Activated CD8-positive, alpha-beta T cell treated with anti-CD3 and anti-CD28 coated beads for 36 hours (primary cell): ENCODE results near the gene FSIP1. TPM values are rescaled to one million over a fixed set of nuclear protein-coding genes. Genes with fewer than 3 reads are reported as not detected.

ENCODE experiments used
- ATAC-seq: fragments of 200-7000 bp; cut with Tn5 transposase; one replicate; pipeline ENCODE4 v1.10.0; 2021; ENCODE audit warnings: mild to moderate bottlenecking, moderate library complexity
- CTCF ChIA-PET: fragments of 350-600 bp; sonication (Branson Sonifier 250); formaldehyde crosslinking; loops from one replicate; lab custom pipeline; 2021; ENCODE audit warnings: antibody characterized with exemption; lab: Charles Lee
- POLR2A ChIA-PET: fragments of 350-600 bp; sonication (Branson Sonifier 250); formaldehyde crosslinking; loops from one replicate; lab custom pipeline; 2021; ENCODE audit warnings: antibody characterized with exemption; lab: Charles Lee
- DNase-seq: peaks from one replicate; pipeline ENCODE4 v3.0.0-alpha.2; 2020
- H3K27ac Mint-ChIP-seq: one replicate; pipeline ENCODE4 v1.8.0; 2021; ENCODE audit warnings: mild to moderate bottlenecking, mixed read lengths
- H3K27me3 Mint-ChIP-seq: one replicate; pipeline ENCODE4 v1.8.0; 2021; ENCODE audit warnings: mixed read lengths
- H3K36me3 Mint-ChIP-seq: one replicate; pipeline ENCODE4 v1.8.0; 2021; ENCODE audit warnings: low read depth, mixed read lengths
- H3K4me1 Mint-ChIP-seq: one replicate; pipeline ENCODE4 v1.8.0; 2021; ENCODE audit warnings: low read depth, mixed read lengths
- H3K4me3 Mint-ChIP-seq: one replicate; pipeline ENCODE4 v1.8.0; 2021; ENCODE audit warnings: mild to moderate bottlenecking, moderate library complexity, mixed read lengths
- H3K9me3 Mint-ChIP-seq: one replicate; pipeline ENCODE4 v1.8.0; 2021; ENCODE audit warnings: mixed read lengths
- intact Hi-C: fragments of 100-400 bp; cut with micrococcal nuclease; formaldehyde crosslinking; loops from one replicate; pipeline ENCODE4 v1.10.0; 2022
- total RNA-seq, 2 experiments: library from RNA; stranded (reverse); gene quantifications; one replicate each; pipeline ENCODE4 v1.2.3, GENCODE V29; 2021
- TF ChIP-seq, protein P1 (sequence below): fragments of 200-600 bp; IDR thresholded peaks from one replicate; pipeline ENCODE4 v1.8.0; 2022; ENCODE audit warnings: antibody characterized with exemption, mild to moderate bottlenecking

FSIP1 gene
- total RNA-seq, 2 experiments from 2014 or later, result 0.36 to 0.43 TPM

DNA sequence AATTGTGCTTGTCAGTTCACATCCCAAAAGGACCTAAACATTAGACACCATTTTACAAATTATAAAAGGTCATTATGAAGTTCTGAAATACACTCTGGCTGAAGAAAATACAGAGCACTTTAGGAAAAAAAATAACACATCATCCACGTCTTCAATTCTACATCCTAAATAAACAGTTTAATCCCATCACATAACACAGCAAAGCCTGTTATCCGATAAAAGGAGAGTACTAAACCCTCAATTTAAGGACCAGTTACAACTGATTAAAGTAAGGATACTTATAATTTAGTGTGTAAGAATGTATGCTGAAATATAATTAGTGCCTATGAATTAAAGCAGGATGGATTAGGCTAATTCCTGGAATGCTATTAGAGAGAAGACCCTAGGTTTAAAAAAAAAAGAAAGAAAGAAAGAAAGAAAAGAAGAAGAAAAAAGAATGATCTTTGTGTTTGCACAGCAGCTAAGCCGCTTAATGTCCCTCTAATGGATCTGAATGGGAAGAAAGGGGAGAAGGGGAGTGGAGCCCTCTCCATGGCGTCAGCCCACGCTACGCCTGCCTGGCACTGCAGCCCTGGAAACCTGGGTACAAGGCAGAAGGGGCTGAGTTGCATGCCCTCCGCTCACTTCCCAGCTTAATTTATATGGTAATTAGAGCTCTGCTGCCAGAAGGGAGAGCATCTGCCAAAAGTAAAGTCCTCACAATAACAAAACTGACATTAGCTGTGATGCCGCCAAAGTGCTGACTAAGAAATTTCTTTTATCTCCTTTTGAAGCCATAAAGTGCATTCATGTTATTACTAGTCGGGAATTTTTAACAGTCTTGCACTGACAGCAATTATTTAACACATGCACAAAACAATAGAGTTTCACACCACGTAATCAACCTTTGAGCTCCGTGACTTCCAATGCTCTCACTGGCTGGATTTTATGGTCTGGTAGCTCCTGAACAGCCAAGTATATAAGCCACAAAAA lies 90.0 kb downstream of the FSIP1 start:
- no peak for DNase-seq
- no peak for ATAC-seq
- intact Hi-C loops, result no loop called here
- Mint-ChIP-seq H3K27me3 (no peaks in the 10 kb centered on the region), H3K36me3 (no peaks in the 10 kb centered on the region), H3K4me1 (no peaks in the 10 kb centered on the region), H3K4me3 (no peak overlapping the region), H3K27ac (no peak overlapping the region), H3K9me3 (no peaks in the 10 kb centered on the region)
- ChIA-PET CTCF (interaction anchor here (1.3 to 2.6 kb wide), 4 partner anchors 14 to 64 kb away, joined by 3 to 15 read pairs (median 4); no protein-coding TSS in a partner anchor), POLR2A (no interaction called here)
- TF ChIP-seq, protein P1, sequence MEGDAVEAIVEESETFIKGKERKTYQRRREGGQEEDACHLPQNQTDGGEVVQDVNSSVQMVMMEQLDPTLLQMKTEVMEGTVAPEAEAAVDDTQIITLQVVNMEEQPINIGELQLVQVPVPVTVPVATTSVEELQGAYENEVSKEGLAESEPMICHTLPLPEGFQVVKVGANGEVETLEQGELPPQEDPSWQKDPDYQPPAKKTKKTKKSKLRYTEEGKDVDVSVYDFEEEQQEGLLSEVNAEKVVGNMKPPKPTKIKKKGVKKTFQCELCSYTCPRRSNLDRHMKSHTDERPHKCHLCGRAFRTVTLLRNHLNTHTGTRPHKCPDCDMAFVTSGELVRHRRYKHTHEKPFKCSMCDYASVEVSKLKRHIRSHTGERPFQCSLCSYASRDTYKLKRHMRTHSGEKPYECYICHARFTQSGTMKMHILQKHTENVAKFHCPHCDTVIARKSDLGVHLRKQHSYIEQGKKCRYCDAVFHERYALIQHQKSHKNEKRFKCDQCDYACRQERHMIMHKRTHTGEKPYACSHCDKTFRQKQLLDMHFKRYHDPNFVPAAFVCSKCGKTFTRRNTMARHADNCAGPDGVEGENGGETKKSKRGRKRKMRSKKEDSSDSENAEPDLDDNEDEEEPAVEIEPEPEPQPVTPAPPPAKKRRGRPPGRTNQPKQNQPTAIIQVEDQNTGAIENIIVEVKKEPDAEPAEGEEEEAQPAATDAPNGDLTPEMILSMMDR, result no peak

DNA sequence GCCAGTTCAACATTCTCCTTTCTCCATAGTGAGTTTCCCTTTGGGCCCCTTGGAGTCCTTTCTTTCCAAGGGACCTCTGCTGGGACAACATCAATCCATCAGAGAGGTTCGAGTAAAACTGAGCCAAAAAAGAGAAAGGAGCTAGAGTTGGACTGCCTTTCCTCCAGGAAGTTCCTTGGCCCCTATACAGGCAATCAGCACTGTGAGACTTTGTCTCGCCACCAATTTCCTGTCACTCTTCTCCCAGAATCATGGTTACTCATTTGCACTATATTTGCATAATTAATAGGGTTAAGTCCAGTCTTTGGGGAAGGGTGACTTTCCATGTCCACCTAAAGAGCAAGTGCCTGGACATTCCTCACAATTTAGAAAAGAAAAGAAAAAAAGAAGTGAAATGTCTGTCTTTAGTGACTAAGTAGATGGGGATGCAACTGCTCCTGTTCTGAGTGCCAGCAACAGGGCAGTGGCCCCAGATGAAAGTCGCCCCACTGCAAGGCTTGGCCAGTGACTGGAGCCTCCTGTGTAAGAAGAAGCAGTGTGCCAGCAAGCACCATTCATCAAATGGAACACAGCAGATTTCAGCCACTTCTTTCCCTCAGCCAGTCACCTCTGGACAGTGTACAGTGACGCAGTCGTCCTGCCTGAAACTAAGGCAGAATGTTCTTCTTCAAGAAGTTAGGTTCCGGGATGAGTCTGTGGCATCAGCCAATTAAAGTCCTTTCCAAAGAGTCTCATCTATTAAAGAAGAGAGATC lies 91.6 kb downstream of the FSIP1 start:
- ChIA-PET POLR2A (interaction anchor here (1.1 kb wide), 1 partner anchor 12 kb away, joined by 3 read pairs; no protein-coding TSS in a partner anchor), CTCF (interaction anchor here (2.4 kb wide), 1 partner anchor 66 kb away, joined by 10 read pairs; no protein-coding TSS in a partner anchor)
- TF ChIP-seq, protein P1, result no peak
- H3K27me3 Mint-ChIP-seq, result no peaks in the 10 kb centered on the region
- ATAC-seq (no peak), DNase-seq (no peak)
- no peak overlapping the region for H3K4me3 Mint-ChIP-seq
- H3K9me3 Mint-ChIP-seq, result no peaks in the 10 kb centered on the region
- intact Hi-C loops, result no loop called here
- H3K4me1 Mint-ChIP-seq, result no peaks in the 10 kb centered on the region
- H3K36me3 Mint-ChIP-seq, result no peaks in the 10 kb centered on the region
- no peak overlapping the region for H3K27ac Mint-ChIP-seq

DNA sequence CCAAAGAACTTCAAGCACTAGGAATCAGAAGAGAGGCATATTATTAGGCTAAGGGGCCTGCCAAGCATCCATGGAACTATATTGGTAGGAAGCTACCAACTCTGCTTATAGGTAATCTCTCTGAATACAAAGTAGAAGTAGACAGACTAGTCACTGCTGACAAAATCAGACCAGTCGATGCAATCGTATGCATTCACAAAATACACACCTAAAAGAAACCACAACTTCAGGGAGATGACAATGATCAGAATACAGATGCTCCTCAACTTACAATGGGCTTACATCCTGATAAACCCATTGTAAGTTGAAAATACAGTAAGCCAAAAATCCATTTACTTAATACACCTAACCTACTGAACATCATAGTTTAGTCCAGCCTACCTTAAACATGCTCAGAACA lies 94.7 kb downstream of the FSIP1 start:
- no peaks in the 10 kb centered on the region for H3K4me1 Mint-ChIP-seq
- DNase-seq (no peak), ATAC-seq (no peak)
- no peak overlapping the region for H3K4me3 Mint-ChIP-seq
- CTCF ChIA-PET, result interaction anchor here (0.8 to 4.9 kb wide), 2 partner anchors 69 to 80 kb away, joined by 3 to 112 read pairs; no protein-coding TSS in a partner anchor
- POLR2A ChIA-PET, result no interaction called here
- H3K36me3 Mint-ChIP-seq, result no peaks in the 10 kb centered on the region
- no peaks in the 10 kb centered on the region for H3K9me3 Mint-ChIP-seq
- H3K27me3 Mint-ChIP-seq, result no peaks in the 10 kb centered on the region
- intact Hi-C loops, result loop anchor here (5.0 kb wide), 1 partner anchor 69 kb away; no protein-coding TSS in a partner anchor
- no peak overlapping the region for H3K27ac Mint-ChIP-seq
- TF ChIP-seq, protein P1, result no peak

DNA sequence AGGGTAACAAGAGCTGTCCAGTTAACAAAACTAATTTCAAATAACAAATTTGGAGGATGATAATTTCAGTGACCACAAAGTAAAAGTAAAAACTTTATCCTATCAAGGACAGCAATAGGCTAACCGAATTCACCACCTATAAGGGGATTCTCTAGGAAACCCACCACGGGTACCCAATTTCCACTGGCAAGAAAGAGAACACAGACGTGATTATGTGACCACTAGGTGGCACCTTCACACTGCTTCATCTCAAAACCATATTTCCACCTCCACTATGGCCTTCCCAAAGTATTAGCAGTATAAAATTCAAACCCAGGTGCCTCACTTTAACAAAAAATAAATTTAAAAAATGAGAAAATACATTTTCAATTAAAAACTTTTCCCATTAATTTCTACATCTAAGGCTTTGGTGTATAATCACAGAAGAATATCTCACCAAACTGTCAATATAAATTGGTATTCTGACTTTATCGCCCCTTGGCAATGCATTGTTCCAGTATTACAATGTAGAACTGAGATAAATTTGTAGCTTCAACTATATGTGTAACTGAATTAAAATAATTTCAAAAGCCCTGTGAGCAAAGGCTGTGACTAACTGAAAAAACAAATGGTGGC lies 96.5 kb downstream of the FSIP1 start:
- Mint-ChIP-seq H3K9me3 (no peaks in the 10 kb centered on the region), H3K27me3 (no peaks in the 10 kb centered on the region), H3K4me3 (no peak overlapping the region), H3K36me3 (no peaks in the 10 kb centered on the region), H3K4me1 (no peaks in the 10 kb centered on the region), H3K27ac (no peak overlapping the region)
- ATAC-seq (no peak), DNase-seq (peak; percentile 51)
- TF ChIP-seq, protein P1, result peak; percentile 96
- CTCF ChIA-PET, result interaction anchor here (0.6 to 4.9 kb wide), 36 partner anchors 11 to 560 kb away, joined by 3 to 112 read pairs (median 4); partner anchors contain the start of gene THBS1
- intact Hi-C loops, result loop anchor here (5.0 kb wide), 1 partner anchor 71 kb away; no protein-coding TSS in a partner anchor
- POLR2A ChIA-PET, result no interaction called here
